ENCODE measurements around the gene PRSS50. TPM values are rescaled to one million over a fixed set of nuclear protein-coding genes. Genes with fewer than 3 reads are reported as not detected.

The PRSS50 gene
- total RNA-seq, 1 donor from 2014 or later: not detected

DNA sequence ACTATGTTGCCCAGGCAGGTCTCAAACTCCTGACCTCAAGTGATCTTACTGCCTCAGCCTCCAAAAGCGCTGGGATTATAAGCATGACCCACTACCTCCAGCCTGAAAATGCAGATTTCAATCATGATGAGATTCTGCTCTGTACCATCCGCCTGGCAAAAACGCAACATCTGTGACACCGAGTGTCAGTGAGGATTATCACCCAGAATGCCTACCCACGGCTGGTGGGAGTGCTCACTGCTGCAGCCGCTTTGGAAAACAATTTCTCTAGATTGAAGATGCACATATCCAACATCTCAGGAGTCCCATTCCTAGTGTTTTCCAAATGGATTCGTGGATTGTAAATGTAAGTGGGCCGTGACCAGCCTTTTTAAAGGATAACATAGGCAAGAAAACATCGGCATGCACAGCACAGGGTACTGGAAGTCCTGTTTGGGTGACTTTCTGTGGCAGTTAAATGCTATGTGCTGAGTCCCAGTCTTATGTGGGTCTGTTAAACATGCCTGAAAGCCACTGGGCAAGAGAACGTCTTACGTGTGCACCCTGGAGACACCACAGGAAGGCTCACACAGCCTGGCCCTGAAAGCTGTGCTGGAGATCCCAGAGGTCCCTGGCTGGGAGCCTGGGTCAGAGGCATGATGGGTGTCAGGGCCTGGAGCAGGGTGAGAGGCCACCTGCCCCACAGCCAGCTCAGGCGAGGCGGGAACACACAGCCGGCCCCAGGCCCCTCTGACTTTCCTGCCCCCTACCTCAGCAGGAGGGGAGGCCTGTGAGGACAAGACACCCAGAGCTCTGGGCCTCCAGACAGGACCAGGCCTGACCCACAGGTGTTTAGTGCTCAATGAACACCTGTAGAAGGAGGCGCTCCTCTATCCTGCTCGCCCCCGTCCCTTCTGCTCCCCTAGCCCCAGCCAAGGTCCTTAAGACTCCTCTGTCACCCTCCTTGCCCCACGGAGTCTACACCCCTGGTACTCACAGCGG is 918 bp downstream of the PRSS50 start:
- no peak for TF ChIP-seq CTCF (IDR thresholded peaks at IDR 0.05; ENCODE audit: insufficient read depth, low read length, severe bottlenecking)
- FAIRE-seq: peak; percentile 94

GRCh38 chr3:46715507-46716175 is 2.0 kb downstream of the PRSS50 start:
- TF ChIP-seq CTCF (IDR thresholded peaks at IDR 0.05; ENCODE audit: insufficient read depth, low read length, severe bottlenecking): no peak
- no peak overlapping the region for H3K4me3 ChIP-seq (ENCODE audit: low read depth, low read length)
- no peak for DNase-seq (ENCODE audit: low read depth)
- FAIRE-seq: no peak
- no peaks in the 10 kb centered on the region for H3K27me3 ChIP-seq (ENCODE audit: control insufficient read depth, insufficient read depth, low read length)
- H3K36me3 ChIP-seq (ENCODE audit: control insufficient read depth, insufficient read depth, low read length): no peaks in the 10 kb centered on the region

More for the DNA sequence above, 918 bp downstream of the PRSS50 start:
- Histone ChIP-seq H3K4me3 (ENCODE audit: low read depth, low read length) (no peak overlapping the region), H3K27me3 (ENCODE audit: control insufficient read depth, insufficient read depth, low read length) (no peaks in the 10 kb centered on the region), H3K36me3 (ENCODE audit: control insufficient read depth, insufficient read depth, low read length) (no peaks in the 10 kb centered on the region)
- DNase-seq (ENCODE audit: low read depth): no peak

DNA sequence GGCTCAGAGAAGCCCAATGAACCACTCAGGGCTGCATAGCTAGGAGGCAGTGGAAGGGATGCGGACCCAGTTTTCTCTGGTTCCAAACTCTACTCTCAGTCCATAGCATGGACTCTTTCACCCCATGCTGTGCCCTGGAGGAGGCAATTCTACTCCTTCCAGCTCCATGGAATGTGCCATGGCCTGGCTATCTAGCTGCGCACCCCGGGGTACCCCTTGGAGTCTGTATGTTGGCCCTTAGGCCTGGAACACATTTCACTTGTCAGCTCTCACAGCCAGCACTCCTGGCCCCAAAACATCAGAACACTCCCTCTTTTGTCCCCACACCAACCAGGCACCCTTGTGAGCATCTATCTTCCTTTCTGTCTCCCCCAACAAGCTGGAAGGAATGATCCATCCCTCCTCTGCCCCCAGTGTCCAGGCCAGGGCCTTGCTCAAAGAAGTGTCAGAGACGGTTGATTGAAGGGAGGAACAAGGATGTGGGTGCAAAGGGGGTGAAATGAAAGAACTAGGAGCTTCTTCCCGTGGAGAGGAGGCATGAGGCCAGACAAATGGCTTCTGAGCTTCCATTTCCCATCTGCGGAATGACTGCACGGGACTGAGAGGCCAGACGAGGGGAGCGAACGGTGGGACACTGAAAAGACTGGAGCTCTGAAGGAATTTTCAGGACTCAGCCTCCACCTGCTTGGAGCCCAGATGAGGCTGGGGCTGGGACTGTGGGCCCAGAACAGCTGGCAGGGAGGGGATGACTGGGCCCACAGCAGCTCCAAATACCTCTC is 2.8 kb downstream of the PRSS50 start:
- Histone ChIP-seq H3K27me3 (ENCODE audit: control insufficient read depth, insufficient read depth, low read length) (no peaks in the 10 kb centered on the region), H3K36me3 (ENCODE audit: control insufficient read depth, insufficient read depth, low read length) (no peaks in the 10 kb centered on the region), H3K4me3 (ENCODE audit: low read depth, low read length) (no peak overlapping the region)
- no peak for TF ChIP-seq CTCF (IDR thresholded peaks at IDR 0.05; ENCODE audit: insufficient read depth, low read length, severe bottlenecking)
- FAIRE-seq (no peak), DNase-seq (ENCODE audit: low read depth) (no peak)

GRCh38 chr3:46713898-46714552 is 3.6 kb downstream of the PRSS50 start:
- TF ChIP-seq CTCF (IDR thresholded peaks at IDR 0.05; ENCODE audit: insufficient read depth, low read length, severe bottlenecking): no peak
- Histone ChIP-seq H3K27me3 (ENCODE audit: control insufficient read depth, insufficient read depth, low read length) (no peaks in the 10 kb centered on the region), H3K36me3 (ENCODE audit: control insufficient read depth, insufficient read depth, low read length) (no peaks in the 10 kb centered on the region), H3K4me3 (ENCODE audit: low read depth, low read length) (no peak overlapping the region)
- peak; percentile 7 for FAIRE-seq
- peak; percentile 88 for DNase-seq (ENCODE audit: low read depth)
